ENCODE results near the gene TEX51.

The TEX51 gene

DNA sequence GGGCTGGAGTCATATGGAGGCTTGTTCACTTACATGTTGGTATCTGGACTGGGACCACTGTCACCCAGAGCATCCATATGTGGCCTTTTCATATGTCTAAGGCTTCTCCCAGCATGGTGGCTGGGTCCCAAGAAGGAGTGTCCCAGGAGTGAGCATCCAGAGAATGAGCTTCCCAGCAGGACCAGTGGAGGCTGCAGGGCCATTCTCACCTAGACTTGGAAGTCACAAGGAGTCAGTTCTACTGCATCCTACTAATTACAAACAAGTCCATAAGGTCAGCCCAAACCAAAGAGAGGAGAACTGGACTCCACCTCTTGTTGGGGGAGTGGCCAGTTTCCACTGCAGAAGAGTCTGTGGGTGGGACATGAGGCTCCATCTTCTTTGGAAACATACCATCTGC lies 5.1 kb upstream of the TEX51 start:
- peak; percentile 7 for DNase-seq

DNA sequence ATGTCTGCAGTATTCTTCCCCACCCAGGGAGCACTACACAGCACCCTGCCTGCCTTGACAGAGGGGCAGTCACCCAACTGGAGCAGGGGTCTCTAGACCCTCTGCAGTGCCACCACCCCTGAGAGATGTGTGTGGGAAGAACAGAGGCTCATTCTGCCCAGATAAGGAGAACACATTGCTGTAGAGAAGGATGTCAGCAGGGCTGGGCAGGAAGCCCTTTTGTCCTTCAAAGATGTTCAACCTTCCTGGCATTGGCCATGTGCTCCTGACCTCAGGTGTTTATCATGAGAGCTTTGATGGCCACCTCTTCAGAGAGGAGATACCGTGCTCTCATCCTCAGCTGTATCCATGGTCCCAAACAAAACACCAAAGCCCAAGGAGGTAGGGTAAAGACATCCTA lies 4.6 kb upstream of the TEX51 start:
- peak; percentile 28 for DNase-seq

DNA sequence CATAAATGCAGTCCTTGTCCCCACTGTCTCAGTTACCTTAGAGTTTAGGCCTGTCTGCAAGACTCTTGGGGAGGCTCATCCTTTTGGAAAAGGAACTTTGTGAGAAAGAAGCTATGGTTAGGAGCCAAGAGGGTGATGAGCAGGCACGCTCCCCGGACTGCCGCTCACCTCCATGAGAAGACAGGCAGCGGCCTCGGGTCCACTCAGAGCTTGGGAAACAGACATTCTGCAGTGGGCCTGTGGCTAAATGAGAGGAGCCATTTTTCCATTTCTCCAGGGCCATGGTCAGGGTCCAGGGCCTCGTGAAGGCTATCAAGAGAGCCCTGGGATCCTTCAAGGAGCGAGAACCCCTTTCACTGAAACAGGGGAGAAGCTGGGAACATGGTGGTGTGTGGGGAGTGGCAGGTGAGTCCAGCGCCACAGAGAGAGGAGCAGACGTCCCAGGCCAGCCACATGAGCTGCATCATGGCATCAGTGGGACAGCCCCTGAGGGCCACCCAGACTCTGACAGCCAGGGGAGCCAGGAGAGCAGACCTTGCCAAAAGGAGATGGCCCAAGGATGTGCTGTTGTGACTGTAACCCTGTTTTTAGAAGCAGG lies 4.0 kb upstream of the TEX51 start:
- DNase-seq = peak; percentile 36

DNA sequence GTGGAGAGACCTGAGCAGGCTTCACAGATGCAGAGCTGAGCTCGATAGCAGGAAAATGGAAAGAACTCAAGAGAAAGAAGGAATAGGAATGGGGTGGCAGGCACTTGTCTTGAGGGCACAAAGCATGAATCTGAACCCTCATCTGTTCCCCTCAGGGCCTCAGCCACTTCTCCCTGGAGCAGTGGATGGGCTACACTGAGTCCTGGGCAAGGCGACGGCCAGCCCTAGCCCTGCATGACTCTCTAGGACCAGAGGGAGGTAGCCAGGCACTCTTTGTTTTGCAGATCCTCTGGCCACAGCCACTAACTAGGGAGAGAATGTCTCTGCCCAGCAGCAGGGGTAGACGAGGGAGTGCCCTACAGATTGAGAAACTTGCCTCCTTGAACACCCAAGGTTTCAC lies 3.4 kb upstream of the TEX51 start:
- DNase-seq = peak; percentile 35

DNA sequence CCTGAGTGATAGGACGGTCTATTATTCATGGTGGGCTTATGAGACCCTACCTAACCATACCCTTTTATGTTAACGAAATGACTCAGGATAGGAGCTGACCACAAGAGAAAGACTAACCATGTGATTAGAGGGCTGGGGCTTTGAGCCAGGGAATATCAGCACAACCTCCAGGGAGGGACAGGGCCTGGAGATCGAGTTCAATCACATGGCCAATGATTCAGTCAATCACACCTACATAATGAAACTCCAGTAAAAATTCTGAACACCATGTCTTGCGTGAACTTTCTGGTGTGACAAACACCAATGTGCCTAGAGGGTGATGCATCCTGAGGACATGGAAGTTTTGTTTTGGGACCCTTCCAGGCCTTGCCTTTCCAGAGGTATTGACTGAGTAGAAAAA lies 2.2 kb upstream of the TEX51 start:
- no peak for DNase-seq

DNA sequence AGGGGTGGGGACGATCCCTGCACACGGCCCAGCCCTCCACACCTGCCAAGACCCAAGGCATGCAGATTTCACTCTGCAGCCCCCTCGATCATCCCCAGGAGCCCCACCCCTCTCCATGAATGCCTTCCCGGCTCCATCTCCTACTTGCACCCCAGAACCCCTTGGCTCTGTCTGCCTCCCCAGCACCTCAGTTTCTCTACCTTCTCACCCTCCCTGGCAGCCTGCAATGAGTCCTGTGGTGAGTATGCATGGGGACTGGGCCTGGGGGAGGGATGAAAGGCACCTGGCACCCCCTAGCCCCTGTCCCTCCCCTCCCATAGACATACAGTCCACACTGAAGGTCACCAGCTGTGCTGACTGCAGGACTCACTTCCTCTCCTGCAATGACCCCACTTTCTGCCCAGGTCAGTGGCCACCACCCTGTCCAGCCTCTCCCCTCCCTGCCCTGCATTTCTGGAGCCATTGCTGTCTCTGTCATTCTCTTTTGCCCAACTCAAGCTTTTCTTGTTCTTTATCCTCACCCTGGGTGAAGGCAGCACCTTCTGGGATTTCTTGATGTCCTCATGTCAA lies 1.0 kb downstream of the TEX51 start:
- peak; percentile 17 for DNase-seq

DNA sequence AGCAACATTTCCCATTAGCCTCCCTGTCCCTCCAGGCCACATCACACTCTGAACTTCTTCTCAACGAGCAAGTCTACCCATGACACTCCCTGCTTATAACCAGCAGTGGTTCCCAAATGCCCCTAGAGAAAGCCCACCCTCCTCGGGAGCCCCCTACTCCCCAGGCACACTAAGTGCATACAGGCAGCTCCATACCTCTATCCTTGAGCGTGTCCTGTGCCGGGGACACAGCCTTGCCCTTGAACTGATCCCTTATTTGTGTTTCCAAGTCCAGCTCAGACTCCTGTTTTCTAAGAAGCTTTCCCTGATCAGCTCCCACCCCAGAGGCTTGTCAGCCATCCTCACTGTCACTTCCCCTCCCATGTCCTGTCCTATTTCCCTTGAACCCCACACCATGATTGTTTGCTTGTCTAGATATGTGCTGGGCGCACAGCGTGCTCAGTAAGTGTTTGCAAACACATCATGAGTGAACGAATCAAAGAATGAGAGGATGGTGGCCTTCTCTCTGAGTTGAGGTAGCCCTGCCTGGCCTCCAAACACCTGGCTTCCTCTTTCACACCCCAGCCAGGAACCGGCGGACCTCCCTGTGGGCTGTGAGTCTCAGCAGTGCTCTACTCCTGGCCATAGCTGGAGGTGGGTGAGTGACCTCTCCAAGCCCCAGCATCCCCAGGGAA lies 2.1 kb downstream of the TEX51 start:
- peak; percentile 28 for DNase-seq

DNA sequence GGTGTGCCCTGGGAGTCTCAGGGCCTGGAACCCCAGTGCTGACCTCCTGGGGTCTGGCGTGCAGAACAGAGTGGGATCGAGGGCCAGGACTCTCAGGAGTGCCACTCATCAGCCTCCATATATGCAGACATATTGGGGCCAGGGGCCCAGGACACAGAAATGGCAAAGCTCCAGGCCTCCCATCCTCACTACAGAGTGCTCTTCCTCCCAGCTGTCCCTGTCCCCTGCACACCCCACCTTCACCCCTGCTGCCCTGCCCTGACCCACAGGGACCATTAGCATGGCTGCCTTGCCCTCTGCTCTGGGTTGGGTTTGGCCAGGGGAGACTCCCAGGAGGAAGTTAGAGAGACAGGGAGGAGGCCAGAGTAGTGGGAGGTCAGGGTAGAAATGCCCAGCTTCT lies 2.8 kb downstream of the TEX51 start:
- no peak for DNase-seq

DNA sequence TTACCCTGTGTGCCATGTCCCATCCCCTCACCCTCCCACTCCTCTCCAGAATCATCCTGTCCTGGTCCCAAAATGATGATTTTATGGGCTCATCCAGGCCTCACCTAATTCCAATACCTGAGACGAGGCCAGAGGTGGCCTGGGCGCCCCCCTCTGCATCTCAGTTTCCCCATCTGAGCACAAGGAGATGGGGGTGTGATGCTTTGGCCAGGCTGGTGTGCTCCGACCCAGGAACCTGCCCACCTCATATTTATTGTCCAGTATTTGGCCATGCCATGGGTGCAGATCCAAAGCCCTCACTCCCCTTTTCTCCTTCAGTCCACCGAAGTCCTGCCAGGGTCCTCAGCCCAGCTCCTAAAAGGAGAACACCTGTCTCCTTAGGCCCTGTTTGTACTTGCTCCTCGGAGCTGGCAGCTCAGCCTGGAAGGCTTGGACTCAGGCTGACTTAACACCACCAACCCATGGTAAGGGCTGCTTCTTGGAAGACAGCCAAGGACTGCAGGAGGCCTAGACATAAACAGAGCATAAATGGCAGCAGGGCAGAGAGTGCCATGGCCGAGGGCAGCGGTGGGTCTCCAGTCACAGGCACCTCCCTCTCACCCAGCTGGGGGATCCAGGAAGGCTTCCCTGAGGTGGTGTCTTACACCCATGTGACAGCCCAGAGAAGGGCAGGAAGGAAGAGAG lies 3.6 kb downstream of the TEX51 start:
- peak; percentile 20 for DNase-seq

DNA sequence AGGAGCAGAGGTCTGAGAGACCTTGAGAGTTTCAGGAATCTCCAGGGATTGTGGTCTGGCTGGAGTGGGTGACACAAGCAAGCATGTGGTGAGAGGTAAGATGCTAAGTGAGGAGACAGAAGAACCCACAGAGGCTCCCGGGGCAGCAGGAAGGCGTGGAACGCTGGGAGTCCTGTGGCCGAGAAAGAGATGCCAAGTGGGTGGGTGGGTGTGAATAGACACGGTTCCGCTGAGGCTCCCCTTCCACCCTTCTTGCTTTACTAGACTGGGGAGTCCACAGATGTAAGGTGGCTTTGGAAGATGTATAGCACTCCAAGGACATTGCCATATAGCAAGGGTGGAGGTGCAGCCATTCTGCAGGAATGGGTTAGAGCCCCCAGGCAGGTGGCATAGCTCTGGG lies 4.2 kb downstream of the TEX51 start:
- DNase-seq = peak; percentile 29

DNA sequence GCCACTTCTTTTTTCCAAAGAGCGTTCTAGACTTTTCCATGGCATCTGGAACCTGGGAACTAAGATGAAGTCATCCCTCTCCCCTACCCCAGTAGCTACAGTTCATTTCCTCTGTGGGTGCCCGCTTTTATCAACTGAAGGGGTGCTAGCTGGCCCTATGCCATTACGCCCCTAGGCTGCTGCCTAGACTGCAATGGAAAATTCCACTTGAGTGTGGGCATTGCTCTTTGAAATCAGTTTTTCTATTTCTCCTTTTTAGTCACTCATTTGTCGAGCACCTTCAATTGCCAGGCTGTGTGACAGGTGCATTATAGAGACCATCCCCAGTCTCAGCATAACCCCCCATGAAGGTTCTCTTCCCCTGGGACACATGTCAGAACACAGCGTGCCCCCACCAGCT lies 7.3 kb downstream of the TEX51 start:
- no peak for DNase-seq

DNA sequence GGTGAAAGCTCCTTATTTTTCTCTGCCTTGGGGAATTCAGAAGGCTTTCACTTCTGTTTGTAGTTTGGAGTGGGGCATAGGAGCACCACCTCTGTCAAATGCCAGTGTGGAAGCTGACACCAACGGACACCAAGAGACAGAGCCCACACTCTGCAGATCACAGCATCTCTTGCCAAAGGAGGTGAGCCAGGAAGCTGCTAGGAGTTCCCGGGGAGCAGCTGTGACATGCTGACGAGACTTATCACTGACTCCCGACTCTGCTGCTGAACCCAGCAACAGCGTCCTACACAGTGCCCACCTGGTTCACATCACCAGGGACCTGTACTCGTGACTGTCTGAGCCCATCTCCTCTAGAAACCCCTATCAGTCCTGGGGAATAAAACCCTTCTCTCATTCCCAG lies 8.1 kb downstream of the TEX51 start:
- peak; percentile 17 for DNase-seq

DNA sequence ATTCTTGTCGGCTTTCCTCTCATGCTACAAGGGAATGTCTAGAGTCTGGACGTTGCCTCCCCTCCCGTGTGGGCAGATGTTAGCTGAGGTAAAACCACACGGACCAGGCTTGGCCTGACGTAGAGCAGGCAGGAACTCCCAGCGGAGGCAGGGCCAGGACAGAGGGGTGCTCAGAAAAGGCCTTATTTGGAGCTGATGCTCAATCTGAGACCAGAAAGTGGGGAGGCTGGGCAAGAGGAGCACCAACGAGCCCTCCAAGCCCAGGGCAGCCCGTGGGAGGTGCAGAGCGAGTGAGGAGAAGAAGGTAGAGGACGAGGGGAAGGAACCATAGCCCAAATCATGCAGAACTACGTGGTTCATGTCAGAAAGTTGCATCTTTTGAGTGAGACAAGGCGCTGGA lies 9.0 kb downstream of the TEX51 start:
- DNase-seq = no peak

DNA sequence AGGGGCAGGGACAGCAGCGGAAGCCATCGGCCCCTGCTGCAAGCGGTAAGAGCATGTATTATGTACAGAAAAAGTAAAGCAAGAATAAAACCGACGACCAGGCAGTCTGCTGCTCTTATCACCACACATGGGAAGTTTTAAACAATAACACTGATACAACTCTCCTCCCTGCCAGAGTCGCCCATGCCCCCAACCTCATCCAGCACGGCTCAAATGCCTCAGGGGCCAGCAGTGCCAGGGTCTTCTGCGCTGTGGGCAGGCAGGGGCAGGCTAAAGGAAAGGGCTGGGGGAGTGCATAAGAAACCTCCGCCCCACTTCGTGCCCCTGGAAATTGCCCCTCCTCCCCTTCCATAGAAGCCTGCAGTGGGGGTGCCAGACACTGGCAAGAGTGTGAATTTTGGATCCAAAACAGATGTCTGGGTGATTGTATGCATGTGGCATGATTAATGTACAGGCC lies 10.1 kb downstream of the TEX51 start:
- DNase-seq = no peak

DNA sequence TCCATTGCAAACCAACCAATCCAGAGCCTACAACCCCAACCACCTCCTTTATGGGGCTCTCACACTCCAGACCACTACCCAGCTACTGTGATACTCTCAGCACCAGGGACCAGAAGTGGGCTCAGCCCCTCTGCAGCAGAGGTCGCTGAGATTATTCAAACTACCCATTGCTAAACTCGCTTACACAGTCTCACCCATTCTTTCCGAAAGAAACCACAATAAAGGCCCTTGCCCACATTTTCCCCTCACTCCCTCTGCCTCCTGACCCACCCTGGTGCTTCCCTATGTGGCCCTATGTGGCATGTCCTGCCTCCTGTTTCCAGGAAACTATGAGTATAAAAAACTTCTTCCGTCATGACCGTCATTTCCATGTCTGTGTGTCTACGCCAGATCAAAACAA lies 10.7 kb downstream of the TEX51 start:
- DNase-seq = no peak

DNA sequence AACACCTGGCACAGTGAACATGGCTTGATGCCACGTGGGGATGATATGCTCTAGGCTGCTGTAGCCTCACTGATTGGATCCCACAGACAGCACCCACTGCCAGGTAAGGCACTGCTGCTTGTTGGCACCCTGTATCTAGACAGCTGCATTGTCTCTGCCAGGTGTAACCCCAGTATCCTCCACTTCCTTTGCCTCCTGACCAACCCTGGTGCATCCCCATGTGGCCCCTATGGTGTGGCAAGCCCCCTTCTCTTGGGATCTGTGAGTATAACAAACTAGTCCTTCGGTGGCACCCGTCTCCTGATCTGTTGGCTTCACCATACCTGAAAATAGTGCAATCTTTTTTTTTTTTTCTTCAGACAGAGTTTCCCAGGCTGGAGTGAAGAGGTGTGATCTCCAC lies 11.1 kb downstream of the TEX51 start:
- DNase-seq = no peak

DNA sequence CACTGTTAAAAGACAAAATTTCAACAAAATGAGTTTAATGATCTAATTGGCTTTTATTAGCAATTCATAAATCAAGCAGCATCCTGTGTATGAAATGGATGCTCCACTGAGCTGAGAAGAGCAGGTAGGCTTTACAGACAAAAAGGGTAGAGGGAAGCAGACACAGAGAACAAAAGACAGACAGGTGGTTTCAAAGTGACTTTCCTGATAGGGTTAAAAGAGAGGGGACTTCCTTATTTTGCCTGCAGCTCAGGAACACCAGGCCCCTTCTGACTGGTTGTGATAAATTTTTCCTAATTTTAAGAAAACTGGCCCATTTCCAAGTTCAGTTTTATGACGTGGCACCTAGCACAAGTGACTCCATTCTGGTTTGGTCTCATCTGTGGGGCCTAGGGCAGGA lies 11.9 kb downstream of the TEX51 start:
- DNase-seq = no peak

DNA sequence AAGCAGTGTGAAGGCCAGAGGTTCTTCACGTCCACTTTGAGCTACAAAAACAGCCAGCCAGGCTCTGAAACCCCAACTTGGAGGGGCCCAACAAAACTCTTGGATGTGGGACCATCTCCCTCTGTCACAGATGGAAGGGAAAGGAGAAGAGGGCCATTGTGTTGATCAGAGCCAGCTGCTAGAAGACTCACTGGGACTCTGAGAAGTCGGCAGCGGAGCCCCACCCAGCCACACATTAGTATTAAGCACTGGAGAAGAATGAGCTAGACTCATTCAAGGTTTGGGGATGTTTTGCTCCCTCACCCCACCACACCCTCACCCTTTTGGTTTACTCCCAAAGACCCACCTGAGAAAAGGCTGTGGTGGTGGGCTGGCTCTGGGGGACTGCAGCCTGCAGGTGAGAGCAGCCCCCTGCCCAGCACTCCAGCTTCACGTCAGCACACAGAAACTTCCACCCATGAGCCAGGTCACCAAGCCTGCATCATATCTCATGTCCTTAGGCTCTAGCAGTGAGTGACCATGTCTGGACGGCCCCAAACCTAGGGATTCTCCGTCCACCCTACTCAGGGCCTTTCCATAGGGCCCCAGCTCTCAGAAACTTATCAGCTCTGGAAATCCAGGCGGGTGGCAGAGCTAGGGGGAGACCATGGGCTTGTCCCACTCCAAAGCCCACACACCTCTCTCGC lies 12.6 kb downstream of the TEX51 start:
- no peak for DNase-seq

DNA sequence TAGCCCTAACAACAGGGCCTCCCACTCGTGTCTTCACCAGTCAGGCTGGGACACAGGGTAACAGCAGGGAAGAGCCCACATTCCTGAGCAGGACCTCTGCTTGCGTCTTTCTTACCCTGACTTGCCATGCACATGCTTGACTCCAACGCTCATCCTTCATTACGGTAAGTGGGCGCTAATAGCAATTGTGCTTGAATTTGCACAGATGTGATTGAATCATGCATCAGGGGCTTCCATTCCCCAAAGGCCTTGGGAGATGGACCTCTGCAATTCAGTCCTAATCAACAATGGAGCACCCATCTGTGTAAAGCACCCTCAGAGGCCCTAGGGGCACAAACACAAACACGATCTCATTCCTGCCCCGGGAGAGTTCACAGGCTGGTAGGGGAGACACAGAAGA lies 13.5 kb downstream of the TEX51 start:
- no peak for DNase-seq

DNA sequence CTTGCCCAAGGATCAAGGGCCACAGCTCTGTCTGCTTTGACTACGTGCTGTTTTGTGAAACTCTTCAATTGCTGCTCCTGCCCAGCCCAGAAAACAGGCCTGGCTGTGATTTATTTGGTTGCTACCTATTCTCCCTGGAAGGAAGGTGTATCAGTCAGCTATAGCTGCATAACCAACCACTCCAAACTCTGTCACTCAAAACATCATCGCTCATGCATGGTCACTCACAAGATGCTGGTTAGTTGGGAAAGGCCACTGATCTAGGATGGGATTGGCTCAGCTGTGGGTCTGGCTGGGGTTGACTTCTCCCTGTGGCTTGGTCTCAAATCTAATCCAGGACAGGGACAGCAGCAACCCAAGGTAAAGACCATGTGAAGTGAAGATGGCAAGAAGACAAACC lies 14.6 kb downstream of the TEX51 start:
- DNase-seq = no peak

DNA sequence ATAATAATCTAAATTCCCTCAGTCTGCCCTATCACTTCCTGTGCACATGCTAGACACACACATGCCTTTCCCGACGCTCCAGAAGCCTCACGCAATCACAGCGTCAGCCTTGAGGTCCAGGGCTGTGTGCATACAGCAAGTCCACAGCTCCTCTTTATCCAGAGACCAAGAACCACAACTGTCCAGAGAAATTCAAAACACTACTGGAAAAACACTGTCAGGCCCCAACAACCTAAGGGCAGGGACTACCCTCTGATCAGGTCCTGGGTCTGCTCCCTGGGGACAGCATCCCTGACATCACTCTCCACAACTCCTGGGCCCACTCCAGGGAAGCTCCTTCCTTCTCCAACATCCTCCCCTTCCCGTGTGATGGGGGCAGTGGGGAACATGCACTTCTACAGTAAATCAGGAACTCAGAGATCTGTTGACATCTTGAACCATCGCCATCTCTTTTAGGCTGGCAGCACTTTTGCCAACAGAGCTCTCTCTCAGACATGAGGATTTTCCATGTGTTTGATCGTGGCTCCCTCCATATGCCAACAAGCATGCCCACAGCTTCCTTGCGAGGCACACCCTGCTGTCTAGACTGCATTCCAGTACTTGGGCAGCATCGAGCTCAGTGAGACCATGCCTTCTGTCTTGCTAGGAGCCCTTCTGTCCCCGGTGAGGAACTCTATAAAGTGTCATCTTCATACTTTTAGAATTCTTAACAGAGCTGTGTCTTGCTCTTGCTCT lies 15.4 kb downstream of the TEX51 start:
- DNase-seq = no peak

DNA sequence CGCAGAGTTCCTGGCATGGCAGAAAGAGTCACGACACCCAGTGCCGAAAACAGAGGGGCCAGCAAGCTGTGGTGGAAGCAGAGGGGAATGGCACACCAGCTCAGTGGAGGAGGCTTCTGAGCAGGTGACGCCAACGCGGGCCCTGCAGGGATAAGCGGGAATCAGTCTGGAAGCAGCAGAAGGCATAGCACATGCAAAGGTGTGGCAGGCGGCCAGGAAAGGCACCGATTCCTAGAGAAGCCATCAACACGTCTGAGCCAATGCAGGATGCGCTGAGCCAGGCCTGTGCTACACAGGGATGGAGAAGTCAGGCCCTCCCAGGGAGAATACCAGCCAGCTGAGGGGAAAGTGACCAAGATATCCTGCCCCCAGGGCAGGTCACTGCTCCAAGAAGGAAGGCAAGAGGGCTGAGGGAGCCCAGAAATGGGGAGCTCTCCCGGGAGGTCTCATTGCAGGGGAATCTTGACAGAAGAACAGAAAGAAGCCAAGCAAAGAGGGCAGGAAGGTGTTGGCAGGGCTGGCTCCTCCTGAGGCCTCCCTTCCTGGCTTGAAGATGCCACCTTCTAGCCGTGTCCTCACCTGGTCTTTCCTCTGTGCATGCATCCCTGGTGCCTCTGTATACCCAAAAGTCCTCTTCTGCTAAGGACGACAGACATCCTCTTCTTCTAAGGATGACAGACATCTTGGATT lies 16.3 kb downstream of the TEX51 start:
- DNase-seq = no peak

Measured in activated CD8-positive, alpha-beta memory T cell treated with anti-CD3 and anti-CD28 coated beads, Interleukin-2, amount 50 U/mL, for 48 hours (primary cell).